Uterus (tissue), 4 donors: ENCODE results near the gene DCP1A. TPM values are rescaled to one million over a fixed set of nuclear protein-coding genes. Genes with fewer than 3 reads are reported as not detected.

ENCODE experiments used
- DNase-seq, 2 donors: peaks; one replicate each; pipeline ENCODE4 v3.0.0-alpha.2; 2019 to 2020
- H3K27ac ChIP-seq, 2 donors: fragments of 200-600 bp; sonication (generic); 1 replicate in 1 of 2; 2 replicates in 1 of 2; pipeline ENCODE4 v1.5.1; 2016 to 2018
- H3K27me3 ChIP-seq, 2 donors: fragments of 200-600 bp; sonication (generic); one replicate each; pipeline ENCODE4 v1.5.1; 2018 to 2019; ENCODE audit warnings: control low read depth in 1 of 2
- H3K36me3 ChIP-seq, 2 donors: fragments of 200-600 bp; sonication (generic); one replicate each; pipeline ENCODE4 v1.5.1; 2019; ENCODE audit warnings: control low read depth in 1 of 2
- H3K4me1 ChIP-seq, 2 donors: fragments of 200-600 bp; sonication (generic); one replicate each; pipeline ENCODE4 v1.5.1; 2018 to 2019; ENCODE audit warnings: control low read depth in 1 of 2
- H3K4me3 ChIP-seq, 2 donors: fragments of 200-600 bp; sonication (generic); 1 replicate in 1 of 2; 2 replicates in 1 of 2; pipeline ENCODE4 v1.5.1; 2018 to 2019; ENCODE audit warnings: mild to moderate bottlenecking in 1 of 2
- H3K9me3 ChIP-seq, 2 donors: fragments of 200-600 bp; sonication (generic); one replicate each; pipeline ENCODE4 v1.5.1; 2019; ENCODE audit warnings: control low read depth in 1 of 2
- CTCF ChIP-seq, 4 experiments: fragments of 200-600 bp in 2 of 4; fragments of 450-650 bp in 2 of 4; sonication (generic) in 2 of 4; IDR thresholded peaks; one replicate each; pipeline ENCODE4 v1.5.1; 2016 to 2019; ENCODE audit warnings: antibody characterized with exemption in 4 of 4, mild to moderate bottlenecking in 2 of 4, moderate library complexity in 1 of 4
- POLR2A ChIP-seq, 2 donors: fragments of 450-650 bp; IDR thresholded peaks; one replicate each; pipeline ENCODE4 v1.6.1; 2016; ENCODE audit warnings: antibody characterized with exemption in 2 of 2, mild to moderate bottlenecking in 1 of 2, moderate library complexity in 1 of 2
- intact Hi-C: fragments of 100-400 bp; cut with DNase I; formaldehyde crosslinking; loops from one replicate; pipeline ENCODE4 v1.15.1; 2023; ENCODE audit warnings: low total_unique reads
- total RNA-seq, 4 donors: library from RNA; depleted of rRNA in 3 of 4; stranded (reverse); fragments of >200 nt in 3 of 4; gene quantifications; one replicate each; pipeline versions ENCODE4 v1.1.0 to v1.2.4, GENCODE V29; 2014 to 2023
- donor health status: DM: yes; HTN: yes; CAD: no.

Gene DCP1A
- total RNA-seq, 4 donors from 2014 or later = 27.2 to 39.4 (median 34.5) TPM

GRCh38 chr3:53256704-53257055 is 90.7 kb downstream of the DCP1A start:
- H3K27me3 ChIP-seq = no peaks in the 10 kb centered on the region
- H3K4me1 ChIP-seq = peaks cover 0 to 12% of the 10 kb centered on the region in 2 donors
- H3K36me3 ChIP-seq = no peaks in the 10 kb centered on the region
- TF ChIP-seq POLR2A (IDR thresholded peaks at IDR 0.05) (no peak), CTCF (IDR thresholded peaks at IDR 0.05) (no peak)
- no peaks in the 10 kb centered on the region for H3K9me3 ChIP-seq
- DNase-seq = no peak
- no peak overlapping the region for H3K27ac ChIP-seq
- intact Hi-C loops = no loop called here
- H3K4me3 ChIP-seq = no peak overlapping the region

- Histone ChIP-seq H3K4me1 (peaks cover 0 to 12% of the 10 kb centered on the region in 2 donors), H3K27me3 (no peaks in the 10 kb centered on the region)
- intact Hi-C loops = no loop called here
Measured at GRCh38 chr3:53255775-53256703, 91.3 kb downstream of the DCP1A start, which contains the start of gene TKT. Gene TKT (minus strand): TSS chr3:53256022. CDS start chr3:53255942, 80 bp downstream.

GRCh38 chr3:53255423-53255774 is 91.9 kb downstream of the DCP1A start:
- no peaks in the 10 kb centered on the region for H3K27me3 ChIP-seq
- intact Hi-C loops = no loop called here
- H3K36me3 ChIP-seq = no peaks in the 10 kb centered on the region
- no peaks in the 10 kb centered on the region for H3K9me3 ChIP-seq
- H3K27ac ChIP-seq = peak overlapping the region; percentile 75 to 81
- peaks cover 0 to 12% of the 10 kb centered on the region in 2 donors for H3K4me1 ChIP-seq
- DNase-seq = peak in 1 of 2 donors; percentile 26
- TF ChIP-seq POLR2A (IDR thresholded peaks at IDR 0.05) (no peak), CTCF (IDR thresholded peaks at IDR 0.05) (no peak)
- peak overlapping the region; percentile 82 to 86 for H3K4me3 ChIP-seq

More at GRCh38 chr3:53255775-53256703, 91.3 kb downstream of the DCP1A start, which contains the start of gene TKT:
- Histone ChIP-seq H3K36me3 (no peaks in the 10 kb centered on the region), H3K9me3 (no peaks in the 10 kb centered on the region), H3K4me3 (peak within 1 kb of the TSS; percentile 82 to 86), H3K27ac (peak within 1 kb of the TSS; percentile 75 to 81)
- TF ChIP-seq POLR2A (IDR thresholded peaks at IDR 0.05) = peak; percentile 40 to 67
- TF ChIP-seq CTCF (IDR thresholded peaks at IDR 0.05) = no peak
- peak; percentile 78 to 81 for DNase-seq

GRCh38 chr3:53254509-53255422 is 92.6 kb downstream of the DCP1A start:
- peak overlapping the region; percentile 82 to 86 for H3K4me3 ChIP-seq
- no peak for TF ChIP-seq CTCF (IDR thresholded peaks at IDR 0.05)
- peak in 1 of 2 donors; percentile 18 for TF ChIP-seq POLR2A (IDR thresholded peaks at IDR 0.05)
- intact Hi-C loops = no loop called here
- H3K4me1 ChIP-seq = peaks cover 0 to 12% of the 10 kb centered on the region in 2 donors
- no peaks in the 10 kb centered on the region for H3K27me3 ChIP-seq
- H3K36me3 ChIP-seq = no peaks in the 10 kb centered on the region
- peak; percentile 49 to 59 for DNase-seq
- H3K9me3 ChIP-seq = no peaks in the 10 kb centered on the region
- H3K27ac ChIP-seq = peak overlapping the region; percentile 75 to 81
